NCI-H2029 treated with DMSO at 0.1 percent for 48 hours (cell line): ENCODE data around the gene WNT7B.
A peak's percentile ranks its signal among the peaks of the same experiment; 100 is the strongest.

Source experiments
- DNase-seq: peaks from one replicate; lab custom pipeline; 2025; lab: John Stamatoyannopoulos, UW

The WNT7B gene

DNA sequence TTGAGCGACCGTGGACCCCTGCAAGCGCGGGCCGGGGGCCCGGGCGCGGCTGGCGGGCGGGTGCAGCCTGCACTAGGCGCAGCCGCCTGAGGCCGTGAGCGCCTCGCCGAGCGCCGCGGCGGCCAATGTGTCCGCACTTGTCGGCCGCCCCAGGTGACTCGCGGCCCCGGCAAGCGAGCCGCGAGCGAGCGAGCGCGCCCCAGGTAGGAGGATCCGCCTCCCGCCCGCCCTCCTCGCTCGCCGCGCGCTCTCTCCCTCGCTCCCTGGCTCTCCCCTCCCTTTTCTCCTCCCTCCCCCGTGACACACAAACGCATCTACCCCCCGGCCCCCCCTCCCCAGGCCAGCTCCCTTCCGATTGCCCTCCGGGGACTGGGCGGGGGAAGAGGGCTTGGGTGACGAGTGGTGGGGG is at the start of gene WNT7B:
TSS of gene WNT7B (minus strand) at position 160 of the 409 bp plus-strand sequence. CDS start 408 bp downstream, outside the sequence.
- DNase-seq: peak; percentile 13

GRCh38 chr22:46025973-46026898 is 49.3 kb upstream of the WNT7B start:
- DNase-seq: no peak

DNA sequence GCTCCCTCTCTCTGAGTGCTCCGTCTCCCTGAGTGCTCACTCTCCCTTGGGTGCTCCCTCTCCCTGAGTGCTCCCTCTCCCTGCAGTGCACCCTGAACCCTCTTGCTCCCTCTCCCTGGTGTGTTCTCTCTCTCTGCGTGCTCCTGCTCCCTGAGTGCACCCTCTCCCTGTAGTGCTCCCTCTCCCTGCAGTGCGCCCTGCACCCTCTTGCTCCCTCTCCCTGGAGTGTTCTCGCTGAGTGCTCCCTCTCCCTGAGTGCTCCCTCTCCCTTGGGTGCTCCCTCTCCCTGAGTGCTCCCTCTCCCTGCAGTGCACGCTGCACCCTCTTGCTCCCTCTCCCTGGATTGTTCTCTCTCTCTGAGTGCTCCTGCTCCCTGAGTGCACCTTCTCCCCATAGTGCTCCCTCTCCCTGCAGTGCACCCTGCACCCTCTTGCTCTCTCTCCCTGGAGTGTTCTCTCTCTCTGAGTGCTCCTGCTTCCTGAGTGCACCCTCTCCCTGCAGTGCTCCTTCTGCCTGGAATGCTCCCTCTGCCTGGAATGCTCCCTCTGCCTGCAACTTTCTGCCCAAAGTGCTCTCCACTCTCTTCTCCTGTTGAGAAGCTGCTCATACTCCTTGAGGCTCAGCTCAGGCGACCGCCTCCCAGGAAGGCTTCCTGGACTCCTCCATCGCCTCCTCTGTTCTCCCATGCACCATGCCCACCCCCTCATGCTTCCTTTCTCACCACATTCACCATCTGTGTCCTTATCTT is 48.4 kb upstream of the WNT7B start:
- DNase-seq: no peak

DNA sequence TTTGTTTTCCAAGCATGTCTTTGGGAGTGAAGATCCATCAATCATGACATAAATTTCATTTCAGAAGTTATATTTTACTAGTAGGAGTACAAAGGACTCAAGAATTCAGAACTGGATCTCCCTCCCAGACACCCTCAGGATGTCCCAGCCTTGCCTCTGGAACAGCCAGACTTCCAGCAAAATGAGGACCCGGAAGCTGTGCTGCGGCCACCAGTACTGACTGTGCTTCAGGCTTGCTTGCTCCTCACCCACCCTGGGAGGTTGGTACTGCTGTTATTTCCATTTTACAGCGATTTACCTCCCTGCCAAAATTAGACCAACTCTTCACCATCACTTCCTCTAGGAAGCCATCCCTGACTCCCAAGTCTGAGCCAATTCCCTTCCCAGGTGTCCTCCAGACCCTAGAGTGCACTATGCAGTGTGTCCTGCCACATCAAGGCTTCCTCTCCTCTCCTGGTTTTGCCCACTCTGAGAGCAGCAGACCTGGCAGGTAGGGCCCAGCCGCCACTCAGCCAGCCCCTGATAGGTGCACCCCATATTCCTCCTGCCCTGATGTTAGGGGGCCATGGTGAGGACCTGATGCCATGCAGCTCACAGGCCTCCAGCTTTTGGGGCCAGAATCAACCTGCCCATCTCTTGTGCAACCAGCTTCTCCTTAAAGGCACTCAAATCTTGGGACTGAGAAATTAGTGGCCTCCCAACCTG is 47.3 kb upstream of the WNT7B start:
- no peak for DNase-seq

GRCh38 chr22:46023558-46023981 is 46.6 kb upstream of the WNT7B start:
- no peak for DNase-seq

- no peak for DNase-seq
These were observed 46.0 kb upstream of the WNT7B start for GRCh38 chr22:46022881-46023512.

- no peak for DNase-seq
These were observed 44.6 kb upstream of the WNT7B start for GRCh38 chr22:46021577-46021976.

GRCh38 chr22:46019351-46019750 is 42.4 kb upstream of the WNT7B start:
- DNase-seq: no peak

DNA sequence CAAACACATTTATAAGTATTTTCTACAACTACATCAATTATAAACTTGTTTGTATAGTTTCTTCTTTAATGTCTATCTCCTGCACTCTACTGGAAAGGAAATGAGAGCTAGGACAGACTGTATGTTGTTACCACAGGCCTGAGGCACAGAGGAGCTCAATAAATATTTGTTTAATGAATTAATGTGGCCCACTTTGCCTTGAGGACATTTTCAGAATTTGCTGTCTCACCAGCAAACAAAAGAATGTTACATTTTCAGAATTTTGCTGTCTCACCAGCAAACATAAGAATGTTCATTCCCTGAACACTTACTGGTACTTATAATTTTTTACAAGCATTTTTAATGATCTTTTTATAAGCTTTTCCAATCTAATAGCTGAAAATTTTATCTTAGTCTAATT is 41.9 kb upstream of the WNT7B start:
- DNase-seq: no peak

GRCh38 chr22:46017166-46017565 is 40.2 kb upstream of the WNT7B start:
- DNase-seq: no peak

GRCh38 chr22:46013460-46014416 is 36.8 kb upstream of the WNT7B start:
- DNase-seq: peak; percentile 32

DNA sequence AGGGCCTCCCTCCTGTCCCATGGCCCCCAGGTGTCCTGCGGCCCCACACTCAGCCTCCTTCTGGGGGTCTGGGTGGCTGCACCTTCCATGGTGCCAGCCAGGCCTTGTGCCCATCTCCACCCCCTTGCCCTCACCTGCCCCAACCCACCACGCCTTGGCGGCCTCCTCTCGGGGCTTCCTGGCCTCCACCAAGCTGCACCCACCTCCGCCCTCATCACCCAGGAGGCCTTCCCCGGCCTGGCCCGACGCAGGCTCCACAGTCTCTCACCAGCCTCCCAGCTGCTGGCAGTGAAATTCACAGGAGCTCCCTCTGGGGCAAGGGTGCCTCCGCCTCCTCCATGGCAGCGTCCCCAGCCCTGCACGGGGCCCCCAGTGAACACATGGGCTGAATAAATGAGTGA is 35.9 kb upstream of the WNT7B start:
- no peak for DNase-seq

DNA sequence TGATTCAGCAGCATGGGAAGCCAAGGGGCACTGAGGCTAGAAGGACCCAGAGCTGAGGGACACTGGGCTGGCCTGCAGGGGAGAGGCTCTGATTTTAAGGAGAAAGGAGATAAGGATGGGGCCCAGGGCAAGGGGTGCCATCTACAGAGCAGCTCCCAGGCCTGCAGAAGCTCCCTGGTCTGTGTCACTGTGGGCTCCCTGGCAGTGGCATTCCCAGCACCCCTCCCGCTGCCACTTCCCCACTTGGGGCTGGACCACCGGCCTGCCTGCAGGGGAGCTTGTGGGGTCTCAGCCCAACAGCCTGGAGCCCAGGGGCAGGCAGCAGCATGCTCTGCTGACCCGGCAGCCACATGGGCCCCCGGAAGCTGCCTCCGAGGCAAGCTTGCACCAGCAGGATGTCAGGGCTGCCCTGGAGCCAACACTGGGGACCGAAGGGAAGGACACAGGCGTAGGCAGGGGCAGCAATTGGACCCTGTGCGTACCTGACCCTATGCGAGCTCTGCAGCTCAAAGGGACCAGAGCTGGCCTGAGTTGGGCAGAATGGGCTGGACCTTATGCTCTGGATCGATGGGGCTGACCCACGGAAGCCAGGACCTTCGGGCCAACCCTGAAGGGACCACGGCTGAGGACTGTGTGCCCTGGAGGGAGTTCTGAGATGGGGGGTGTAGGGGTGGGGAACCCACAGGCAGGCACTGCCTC is 35.4 kb upstream of the WNT7B start:
- DNase-seq: no peak

- no peak for DNase-seq
These were observed 34.7 kb upstream of the WNT7B start for GRCh38 chr22:46011627-46012181.

- no peak for DNase-seq
These were observed 34.1 kb upstream of the WNT7B start for GRCh38 chr22:46010951-46011626.

DNA sequence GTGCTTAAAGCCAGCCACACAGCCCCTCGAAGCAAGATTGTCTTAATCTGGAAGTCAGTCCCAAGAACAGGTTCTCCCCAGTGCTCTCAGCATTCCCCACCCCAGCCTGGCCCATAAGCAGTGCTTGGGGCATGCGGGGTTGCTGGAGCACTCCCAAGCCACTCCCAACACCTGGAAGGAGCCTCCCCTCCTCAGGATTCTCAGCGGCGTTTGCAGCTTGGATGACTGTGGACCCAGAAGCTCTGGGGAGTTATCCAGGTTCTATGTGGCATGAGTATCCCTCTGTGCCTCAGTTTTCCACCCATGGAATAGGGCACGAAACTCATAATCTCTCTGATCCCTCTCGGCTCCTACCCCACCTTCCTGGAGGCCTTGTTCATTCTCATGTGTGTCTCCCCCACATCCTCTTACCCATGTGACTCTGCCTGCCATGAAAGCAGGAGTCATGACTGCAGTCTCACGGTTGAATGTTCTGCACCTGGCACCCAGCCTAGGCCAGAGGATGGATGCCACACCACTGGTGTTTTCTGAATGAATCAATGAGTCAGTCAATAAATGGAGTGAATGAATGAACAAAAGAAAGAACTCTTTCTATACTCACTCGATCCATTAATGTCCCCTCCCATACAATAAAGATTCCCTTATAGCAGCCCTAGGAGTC is 33.4 kb upstream of the WNT7B start:
- DNase-seq: no peak

DNA sequence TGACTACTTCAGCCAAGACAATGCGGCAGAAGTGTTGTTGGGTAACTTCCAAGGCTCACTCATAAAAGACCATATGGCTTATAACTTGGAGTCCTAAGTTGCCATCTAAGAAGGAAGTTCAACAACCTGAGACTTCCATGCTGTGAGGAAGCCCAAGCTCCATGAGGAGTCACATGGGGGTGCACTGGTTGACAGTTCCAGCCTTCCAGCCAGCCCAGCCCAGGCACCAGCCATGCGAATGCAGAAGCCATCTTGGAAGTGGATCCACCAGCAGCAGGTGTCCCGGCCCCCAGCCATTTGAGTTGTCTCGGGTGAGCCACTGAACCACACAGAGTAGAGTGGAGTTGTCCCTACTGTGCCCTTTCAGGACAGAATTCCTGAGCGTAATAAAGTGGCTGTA is 32.8 kb upstream of the WNT7B start:
- no peak for DNase-seq

- no peak for DNase-seq
These were observed 32.1 kb upstream of the WNT7B start for GRCh38 chr22:46008836-46009596.
